H1 (cell line): Measurements from ENCODE around the gene DCAF8. TPM values are rescaled to one million over a fixed set of nuclear protein-coding genes. Genes with fewer than 3 reads are reported as not detected.

Experiments
- CTCF ChIA-PET: fragments of 300-600 bp; sonication (Branson Sonifier 250); formaldehyde crosslinking; loops from one replicate; lab custom pipeline; 2021; ENCODE audit not compliant: partially characterized antibody; lab: Charles Lee
- POLR2A ChIA-PET: fragments of 300-600 bp; sonication (Branson Sonifier 250); formaldehyde crosslinking; loops from one replicate; lab custom pipeline; 2021; ENCODE audit warnings: inconsistent platforms; ENCODE audit not compliant: partially characterized antibody; lab: Charles Lee
- DNase-seq, 2 experiments: peaks; one replicate each; pipeline versions ENCODE4 v3.0.0 to v3.0.0-alpha.2; 2010 to 2022; ENCODE audit warnings: low spot score in 2 of 2, low read depth in 1 of 2, mixed read lengths in 1 of 2
- FAIRE-seq: peaks from 2 replicates; lab custom pipeline; 2011; peaks lifted over from hg19 to GRCh38; lab: Jason Lieb, UNC
- H2AFZ ChIP-seq: 2 replicates; pipeline ENCODE4 v1.8.1; 2012; ENCODE audit warnings: low read length, inconsistent platforms
- H2AK5ac ChIP-seq: 2 replicates; pipeline ENCODE4 v1.6.1; 2013; ENCODE audit warnings: low read depth, low read length
- H2BK120ac ChIP-seq: replicated peaks from 2 replicates; pipeline ENCODE3; 2013; ENCODE audit warnings: low read depth, low read length, inconsistent platforms
- H2BK12ac ChIP-seq: 2 replicates; pipeline ENCODE4 v1.6.1; 2013; ENCODE audit warnings: low read depth, low read length
- H2BK15ac ChIP-seq: 2 replicates; pipeline ENCODE4 v1.6.1; 2013; ENCODE audit warnings: low read length
- H2BK20ac ChIP-seq: 2 replicates; pipeline ENCODE4 v1.6.1; 2013; ENCODE audit warnings: low read length
- H2BK5ac ChIP-seq: 2 replicates; pipeline ENCODE4 v1.6.1; 2013; ENCODE audit warnings: low read depth, low read length
- H3K14ac ChIP-seq: 2 replicates; pipeline ENCODE4 v1.6.1; 2013; ENCODE audit warnings: inconsistent platforms; ENCODE audit not compliant: insufficient read length
- H3K18ac ChIP-seq: 2 replicates; pipeline ENCODE4 v1.6.1; 2013; ENCODE audit warnings: low read length; ENCODE audit errors: extremely low read depth
- H3K23ac ChIP-seq: 2 replicates; pipeline ENCODE4 v1.6.1; 2013; ENCODE audit warnings: inconsistent platforms; ENCODE audit not compliant: insufficient read length
- H3K23me2 ChIP-seq: 2 replicates; pipeline ENCODE4 v1.6.1; 2013; ENCODE audit warnings: low read depth, low read length
- H3K27ac ChIP-seq: 2 replicates; pipeline ENCODE4 v1.6.1; 2011; ENCODE audit warnings: low read depth, low read length, inconsistent platforms
- H3K27me3 ChIP-seq, 4 experiments: replicated peaks in 1 of 4; 1 replicate in 1 of 4; 2 replicates in 3 of 4; pipeline versions ENCODE4 v1.6.1 to v1.8.1; 2011 to 2013; ENCODE audit warnings: low read length in 3 of 4, mild to moderate bottlenecking in 3 of 4, inconsistent platforms in 2 of 4, mixed read lengths in 2 of 4, moderate library complexity in 1 of 4; ENCODE audit not compliant: control insufficient read depth in 3 of 4, insufficient read depth in 3 of 4; ENCODE audit errors: extremely low read depth in 1 of 4
- H3K36me3 ChIP-seq, 4 experiments: 2 replicates each; pipeline versions ENCODE4 v1.6.1 to v1.8.1; 2011 to 2013; ENCODE audit warnings: mild to moderate bottlenecking in 4 of 4, low read length in 3 of 4, moderate library complexity in 2 of 4, control low read depth in 1 of 4, inconsistent platforms in 1 of 4; ENCODE audit not compliant: insufficient read depth in 4 of 4, control insufficient read depth in 2 of 4
- H3K4ac ChIP-seq: replicated peaks from 2 replicates; pipeline ENCODE3; 2013; ENCODE audit warnings: low read length, low read depth, mixed read lengths, inconsistent platforms; ENCODE audit not compliant: insufficient read length
- H3K4me1 ChIP-seq, 4 experiments: replicated peaks in 1 of 4; 1 replicate in 1 of 4; 2 replicates in 3 of 4; pipeline versions ENCODE4 v1.6.1 to v1.8.1; 2011 to 2013; ENCODE audit warnings: low read length in 3 of 4, inconsistent platforms in 2 of 4, mixed read lengths in 1 of 4; ENCODE audit not compliant: insufficient read depth in 4 of 4, control insufficient read depth in 3 of 4
- H3K4me2 ChIP-seq, 2 experiments: 2 replicates each; pipeline versions ENCODE4 v1.6.1 to v1.8.1; 2011 to 2013; ENCODE audit warnings: low read depth in 2 of 2, low read length in 2 of 2, control low read depth in 1 of 2, inconsistent platforms in 1 of 2, mild to moderate bottlenecking in 1 of 2; ENCODE audit not compliant: insufficient read depth in 1 of 2
- H3K4me3 ChIP-seq, 4 experiments: fragments of 200-600, 300-600 bp in 1 of 4; sonication (generic), shearing (Covaris generic), sonication (Bioruptor Twin) in 1 of 4; 2 replicates each; pipeline versions ENCODE4 v1.5.1 to v1.8.1; 2011 to 2016; ENCODE audit warnings: low read length in 4 of 4, low read depth in 3 of 4, control low read depth in 2 of 4, inconsistent platforms in 2 of 4, mild to moderate bottlenecking in 2 of 4, mixed read lengths in 1 of 4, moderate library complexity in 1 of 4; ENCODE audit not compliant: insufficient read depth in 2 of 4; ENCODE audit errors: extremely low read depth in 1 of 4
- H3K56ac ChIP-seq: replicated peaks from 2 replicates; pipeline ENCODE3; 2013; ENCODE audit warnings: low read depth, mild to moderate bottlenecking, mixed read lengths, low read length, inconsistent platforms; ENCODE audit not compliant: insufficient read length
- H3K79me1 ChIP-seq: 2 replicates; pipeline ENCODE4 v1.6.1; 2013; ENCODE audit warnings: low read depth, low read length, control low read depth
- H3K79me2 ChIP-seq, 2 experiments: 2 replicates each; pipeline versions ENCODE4 v1.6.1 to v1.8.1; 2012 to 2013; ENCODE audit warnings: low read length in 2 of 2, mild to moderate bottlenecking in 2 of 2, inconsistent platforms in 1 of 2; ENCODE audit not compliant: insufficient read depth in 2 of 2, control insufficient read depth in 1 of 2
- H3K9ac ChIP-seq, 4 experiments: replicated peaks in 1 of 4; 1 replicate in 1 of 4; 2 replicates in 3 of 4; pipeline versions ENCODE4 v1.6.1 to v1.8.1; 2011 to 2013; ENCODE audit warnings: low read depth in 3 of 4, low read length in 3 of 4, control low read depth in 2 of 4, mild to moderate bottlenecking in 2 of 4, moderate library complexity in 2 of 4, inconsistent platforms in 1 of 4; ENCODE audit errors: extremely low read depth in 1 of 4
- H3K9me3 ChIP-seq, 2 experiments: 2 replicates each; pipeline versions ENCODE4 v1.6.1 to v1.8.1; 2012 to 2013; ENCODE audit warnings: mild to moderate bottlenecking in 2 of 2, moderate library complexity in 2 of 2, control low read depth in 1 of 2, inconsistent platforms in 1 of 2, low read depth in 1 of 2, low read length in 1 of 2, mixed read lengths in 1 of 2; ENCODE audit not compliant: insufficient read depth in 2 of 2
- H4K20me1 ChIP-seq, 2 experiments: replicated peaks in 1 of 2; 2 replicates each; pipeline versions ENCODE3 to v1.8.1; 2011 to 2013; ENCODE audit warnings: inconsistent platforms in 2 of 2, low read length in 2 of 2, mild to moderate bottlenecking in 1 of 2; ENCODE audit not compliant: insufficient read depth in 2 of 2, control insufficient read depth in 1 of 2
- H4K5ac ChIP-seq: 2 replicates; pipeline ENCODE4 v1.6.1; 2013; ENCODE audit warnings: low read length, low read depth, mixed read lengths, inconsistent platforms; ENCODE audit not compliant: insufficient read length
- H4K8ac ChIP-seq: 2 replicates; pipeline ENCODE4 v1.8.0; 2013; ENCODE audit warnings: mild to moderate bottlenecking, moderate library complexity, low read length, inconsistent platforms; ENCODE audit not compliant: insufficient read depth; ENCODE audit errors: extremely low read depth
- H4K91ac ChIP-seq: replicated peaks from 2 replicates; pipeline ENCODE3; 2013; ENCODE audit warnings: low read length, mixed read lengths, inconsistent platforms; ENCODE audit not compliant: insufficient read length
- JUN ChIP-seq: IDR thresholded peaks from 2 replicates; pipeline ENCODE4 v1.6.1; 2011; ENCODE audit warnings: low read depth, mild to moderate bottlenecking, improper control_type of control experiment, low read length
- POLR2AphosphoS5 ChIP-seq: IDR thresholded peaks from 2 replicates; pipeline ENCODE4 v1.6.1; 2011; ENCODE audit warnings: low read depth, low read length
- SP2 ChIP-seq: IDR thresholded peaks from 2 replicates; pipeline ENCODE4 v1.6.1; 2012; ENCODE audit warnings: mild to moderate bottlenecking, low read length, inconsistent platforms
- SRF ChIP-seq: IDR thresholded peaks from 2 replicates; pipeline ENCODE4 v1.6.1; 2011; ENCODE audit warnings: mild to moderate bottlenecking, low read depth, low read length, moderate library complexity
- TEAD4 ChIP-seq: IDR thresholded peaks from 2 replicates; pipeline ENCODE4 v1.6.1; 2012; ENCODE audit warnings: low read depth, low read length, inconsistent platforms, mixed read lengths
- WGBS, 2 experiments: shearing (Covaris generic) in 1 of 2; methylation state at CpG; one replicate each; pipeline versions ENCODE4 v1.1.6 to v1.1.7; 2013 to 2015; ENCODE audit warnings: low lambda C conversion rate in 2 of 2, mixed read lengths in 2 of 2, inconsistent platforms in 1 of 2, low coverage in 1 of 2, missing lambda C conversion rate in 1 of 2; ENCODE audit not compliant: insufficient replicate concordance in 2 of 2, insufficient coverage in 1 of 2, insufficient read length in 1 of 2; ENCODE audit errors: extremely low coverage in 1 of 2, missing lambda C conversion rate in 1 of 2; 5-methylcytosine and 5-hydroxymethylcytosine counted together
- polyA plus RNA-seq, 7 experiments: library from polyadenylated mRNA; depleted of rRNA in 3 of 7; stranded (reverse) in 5 of 7; unstranded in 2 of 7; fragments of >200 nt in 5 of 7; fragments of 200-250 nt in 2 of 7; gene quantifications; 1 replicate in 5 of 7; 2 replicates in 1 of 7; 4 replicates in 1 of 7; pipeline versions ENCODE4 v1.2.1 to v1.2.3, GENCODE V29; 2011 to 2013; ENCODE audit warnings: missing spikeins in 2 of 7, mixed read lengths in 2 of 7
- total RNA-seq: library from RNA; stranded (reverse); fragmentation: NEBNext Ultra II Directional; extraction: Animal tissue kit (Norgen Biotek cat#: 25700); gene quantifications from 2 replicates; pipeline ENCODE4 v1.2.1, GENCODE V29; 2021
- TF ChIP-seq, protein P1 (sequence below): IDR thresholded peaks from 2 replicates; pipeline ENCODE4 v1.6.1; 2011; ENCODE audit warnings: low read depth, mild to moderate bottlenecking, low read length; ENCODE audit not compliant: insufficient read depth

Gene DCAF8
- total and polyA plus RNA-seq, 2 of the 8 experiments (the other 6 are each of a cell fraction or from before 2014, with no cell fraction given) = 68.2 to 110 TPM

- H4K20me1 ChIP-seq = no peaks in the 10 kb centered on the region
- FAIRE-seq = no peak
- H3K36me3 ChIP-seq = peaks cover 0 to 4% (median 0%) of the 10 kb centered on the region in 4 experiments; a peak in 2 of 8 replicates
- H3K23ac ChIP-seq = no peak overlapping the region
- no peak overlapping the region for H2BK20ac ChIP-seq
- 87% methylated on average over 6 of the region's 6 CpGs; no CpG with 5 or more reads in 1 of the 2 experiments for WGBS, 2 experiments
- peak overlapping the region in 1 of 2 experiments; percentile 49; a peak in 2 of 4 replicates for H3K4me2 ChIP-seq
- POLR2A ChIA-PET = interaction anchor here (0.6 to 1.7 kb wide), 8 partner anchors 13 to 106 kb away, joined by 3 to 8 read pairs (median 4); partner anchors contain the start of gene PEX19
- peaks cover 5 to 79% of the 10 kb centered on the region in 2 experiments; a peak in 3 of 4 replicates for H3K79me2 ChIP-seq
- no peak overlapping the region for H4K91ac ChIP-seq
- H2BK12ac ChIP-seq = no peak overlapping the region
- 0 out of 2 replicates have a peak, but pooled peaks cover 2% of the 10 kb centered on the region for H3K23me2 ChIP-seq
- H2BK5ac ChIP-seq = no peak overlapping the region
- no peaks in the 10 kb centered on the region for H3K9me3 ChIP-seq
- H4K5ac ChIP-seq = no peak overlapping the region
- no peak overlapping the region for H3K18ac ChIP-seq
- no peak overlapping the region for H2AFZ ChIP-seq
- H2BK15ac ChIP-seq = no peak overlapping the region
- no peak overlapping the region for H3K4ac ChIP-seq
- no peak overlapping the region; the same call in 1 of the 2 replicates for H2AK5ac ChIP-seq
- H3K14ac ChIP-seq = no peak overlapping the region
- CTCF ChIA-PET = interaction anchor here (0.7 to 2.1 kb wide), 8 partner anchors 33 to 185 kb away, joined by 3 to 11 read pairs (median 3); no protein-coding TSS in a partner anchor
- H3K56ac ChIP-seq = no peak overlapping the region
- H3K79me1 ChIP-seq = no peaks in the 10 kb centered on the region; the same call in 1 of the 2 replicates
- no peaks in the 10 kb centered on the region for H3K27me3 ChIP-seq
- H3K27ac ChIP-seq = no peak overlapping the region
- H3K9ac ChIP-seq = no peak overlapping the region; a peak in 1 of 7 replicates
- H3K4me1 ChIP-seq = peaks cover 2 to 13% (median 4%) of the 10 kb centered on the region in 4 experiments; a peak in 6 of 7 replicates
- H4K8ac ChIP-seq = no peak overlapping the region
- DNase-seq = no peak
- no peak overlapping the region for H2BK120ac ChIP-seq
- H3K4me3 ChIP-seq = no peak overlapping the region
- no peak for TF ChIP-seq TEAD4
- TF ChIP-seq POLR2AphosphoS5 = no peak; the same call in 1 of the 2 replicates
- TF ChIP-seq SP2 = no peak
- TF ChIP-seq JUN = no peak
- TF ChIP-seq, protein P1, sequence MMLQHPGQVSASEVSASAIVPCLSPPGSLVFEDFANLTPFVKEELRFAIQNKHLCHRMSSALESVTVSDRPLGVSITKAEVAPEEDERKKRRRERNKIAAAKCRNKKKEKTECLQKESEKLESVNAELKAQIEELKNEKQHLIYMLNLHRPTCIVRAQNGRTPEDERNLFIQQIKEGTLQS = no peak
- no peak for TF ChIP-seq SRF
Observed at GRCh38 chr1:160257411-160258015, 4.8 kb downstream of the DCAF8 start.
